Mononuclear cell (primary cell): Measurements from ENCODE around the gene MYO1D. TPM values are rescaled to one million over a fixed set of nuclear protein-coding genes. Genes with fewer than 3 reads are reported as not detected.
"Not testable (repeated sequence)": the region's sequence is repeated elsewhere in the genome, so short reads cannot be mapped to it uniquely, and the experiment has no call there.

ENCODE experiments used
- H3K27me3 ChIP-seq: 2 replicates; pipeline ENCODE4 v1.6.0; 2011; ENCODE audit warnings: low read length, control low read depth; ENCODE audit not compliant: insufficient read depth
- H3K4me1 ChIP-seq: 2 replicates; pipeline ENCODE4 v1.5.1; 2011; ENCODE audit warnings: mild to moderate bottlenecking, low read length, control low read depth; ENCODE audit not compliant: insufficient read depth
- H3K4me3 ChIP-seq: 2 replicates; pipeline ENCODE4 v1.5.1; 2011; ENCODE audit warnings: mild to moderate bottlenecking, low read length, moderate library complexity
- H3K9me3 ChIP-seq: 2 replicates; pipeline ENCODE4 v1.5.1; 2011; ENCODE audit warnings: low read depth, mild to moderate bottlenecking, control low read depth, low read length
- total RNA-seq: library from RNA; depleted of rRNA; stranded (reverse); fragments of >200 nt; gene quantifications from one replicate; pipeline ENCODE4 v1.2.3, GENCODE V29; 2012

The MYO1D gene
- total RNA-seq, 1 donor = 5.7 TPM

DNA sequence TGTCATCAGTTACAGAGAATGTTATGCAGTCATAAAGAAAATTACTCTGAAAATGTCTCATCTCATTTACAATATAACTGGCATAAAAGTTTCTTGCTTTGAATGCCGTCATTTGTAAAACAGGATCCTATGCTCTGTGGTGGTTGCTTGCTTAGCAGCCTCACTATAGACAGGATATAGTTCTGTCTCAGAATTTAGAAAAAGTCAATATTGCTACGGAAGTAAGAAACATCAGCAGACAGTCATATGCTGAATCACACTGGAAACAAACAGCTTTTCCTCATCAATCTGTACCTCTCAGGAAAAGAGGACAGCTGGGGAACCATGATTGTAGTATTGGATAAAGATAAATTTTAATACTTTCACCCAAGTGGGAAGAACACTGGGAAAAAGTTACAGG is 105.5 kb downstream of the MYO1D start:
- no peaks in the 10 kb centered on the region for H3K27me3 ChIP-seq
- H3K4me3 ChIP-seq = no peak overlapping the region
- H3K4me1 ChIP-seq = no peaks in the 10 kb centered on the region
- no peaks in the 10 kb centered on the region for H3K9me3 ChIP-seq

DNA sequence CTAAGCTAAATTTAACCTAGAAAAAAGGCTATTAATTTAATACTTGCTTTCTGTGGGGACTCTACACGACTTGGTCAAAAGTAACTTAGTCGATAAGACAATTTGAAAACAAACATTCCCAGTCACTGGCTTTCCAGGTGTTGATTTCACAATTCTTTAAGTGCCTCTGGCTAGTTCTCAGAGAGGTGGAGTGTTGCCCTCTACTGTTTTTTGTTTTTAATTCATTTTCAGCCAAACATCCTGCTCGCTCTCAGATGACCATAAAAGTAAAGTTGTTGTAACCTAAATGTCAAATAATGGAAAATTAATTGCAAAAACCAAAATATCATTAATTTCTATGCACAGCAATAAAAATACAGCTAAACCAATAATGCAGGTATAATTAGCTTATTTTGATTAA is 107.1 kb downstream of the MYO1D start:
- Histone ChIP-seq H3K4me3 (no peak overlapping the region), H3K27me3 (no peaks in the 10 kb centered on the region), H3K9me3 (no peaks in the 10 kb centered on the region), H3K4me1 (no peaks in the 10 kb centered on the region)

DNA sequence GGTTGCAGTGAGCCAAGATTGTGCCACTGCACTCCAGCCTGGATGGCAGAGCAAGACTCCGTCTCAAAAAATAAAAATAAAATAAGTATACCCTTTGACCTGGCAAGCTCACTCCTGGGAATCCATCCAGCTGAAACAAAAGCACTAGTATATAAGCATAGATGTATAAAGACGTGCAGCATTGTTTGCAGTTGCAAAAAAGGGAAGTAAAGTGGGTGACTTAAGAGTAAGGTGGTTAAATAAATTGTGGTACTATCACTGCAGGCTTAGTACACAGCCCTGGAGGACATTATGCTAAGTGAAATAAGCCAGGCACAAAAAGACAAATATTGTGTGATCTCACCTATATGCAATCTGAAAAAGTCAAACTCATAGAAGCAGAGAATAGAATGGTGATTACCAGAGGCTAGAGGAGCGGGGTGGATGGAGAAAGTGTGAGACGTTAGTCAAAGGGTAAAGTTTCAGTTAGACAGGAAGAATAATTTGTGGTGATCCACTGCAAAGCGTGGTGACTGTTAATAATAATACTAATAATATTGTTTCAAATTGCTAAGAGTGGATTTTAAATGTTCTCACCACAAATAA is 113.0 kb downstream of the MYO1D start:
- H3K4me3 ChIP-seq = no peak overlapping the region
- H3K4me1 ChIP-seq = no peaks in the 10 kb centered on the region
- H3K9me3 ChIP-seq = no peaks in the 10 kb centered on the region
- no peaks in the 10 kb centered on the region for H3K27me3 ChIP-seq

DNA sequence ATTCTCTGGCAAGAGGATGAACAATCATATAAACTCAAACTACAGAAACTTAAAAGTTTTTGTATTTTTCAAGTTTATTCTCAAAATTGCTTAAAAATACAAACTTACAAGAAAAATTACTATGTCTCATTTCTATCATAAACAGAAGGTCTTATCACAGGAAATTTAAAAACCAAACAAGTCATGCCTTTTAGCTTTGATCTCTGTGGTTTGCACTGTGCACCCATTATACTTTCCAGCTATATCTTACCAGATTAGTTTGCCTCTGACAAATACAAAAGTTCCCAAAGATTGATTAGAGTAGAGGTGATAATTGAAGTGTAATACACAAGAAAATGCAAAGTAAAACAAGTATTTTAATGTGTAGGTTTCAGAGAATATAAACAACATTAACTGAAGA is 117.4 kb downstream of the MYO1D start:
- Histone ChIP-seq H3K4me1 (no peaks in the 10 kb centered on the region), H3K9me3 (no peaks in the 10 kb centered on the region), H3K27me3 (no peaks in the 10 kb centered on the region), H3K4me3 (no peak overlapping the region)

DNA sequence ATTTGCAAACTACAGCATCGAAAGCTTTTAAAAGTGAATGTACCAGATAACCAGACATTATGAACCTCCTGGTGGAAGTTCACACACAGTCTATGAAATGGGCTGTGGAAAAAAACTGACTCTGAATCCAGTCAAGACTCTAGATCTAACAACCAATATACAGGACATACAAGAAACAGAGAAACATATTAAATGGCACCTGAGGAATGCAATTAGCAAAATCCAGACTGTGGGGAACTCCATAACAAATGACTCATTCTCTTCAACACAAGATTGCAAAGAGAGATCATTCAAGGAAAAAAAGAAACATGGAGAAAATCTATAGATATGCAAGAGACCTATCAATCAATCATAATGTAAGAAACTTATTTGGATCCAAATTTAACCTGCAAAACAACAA is 119.0 kb downstream of the MYO1D start:
- Histone ChIP-seq H3K27me3 (no peaks in the 10 kb centered on the region), H3K4me3 (no peak overlapping the region), H3K4me1 (no peaks in the 10 kb centered on the region), H3K9me3 (no peaks in the 10 kb centered on the region)

DNA sequence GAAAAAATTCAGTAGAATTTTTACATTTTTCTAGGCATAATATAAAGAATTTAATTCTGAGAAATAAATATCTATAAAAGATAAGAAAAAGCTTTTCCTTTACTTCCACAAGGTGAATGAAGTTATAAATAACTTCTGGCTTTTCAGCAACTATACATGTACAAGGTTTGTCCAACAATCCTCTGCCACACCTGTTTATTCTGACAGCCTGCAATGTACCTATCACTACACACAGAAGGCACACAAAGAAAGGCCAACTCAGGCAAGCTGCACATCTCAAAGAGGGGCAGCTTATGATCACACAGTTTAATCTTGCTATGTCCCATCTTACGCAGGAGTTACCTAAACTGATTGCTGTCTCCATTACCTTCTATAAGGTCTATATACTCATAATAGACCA is 120.2 kb downstream of the MYO1D start:
- no peaks in the 10 kb centered on the region for H3K4me1 ChIP-seq
- no peaks in the 10 kb centered on the region for H3K9me3 ChIP-seq
- H3K4me3 ChIP-seq = no peak overlapping the region
- no peaks in the 10 kb centered on the region for H3K27me3 ChIP-seq

DNA sequence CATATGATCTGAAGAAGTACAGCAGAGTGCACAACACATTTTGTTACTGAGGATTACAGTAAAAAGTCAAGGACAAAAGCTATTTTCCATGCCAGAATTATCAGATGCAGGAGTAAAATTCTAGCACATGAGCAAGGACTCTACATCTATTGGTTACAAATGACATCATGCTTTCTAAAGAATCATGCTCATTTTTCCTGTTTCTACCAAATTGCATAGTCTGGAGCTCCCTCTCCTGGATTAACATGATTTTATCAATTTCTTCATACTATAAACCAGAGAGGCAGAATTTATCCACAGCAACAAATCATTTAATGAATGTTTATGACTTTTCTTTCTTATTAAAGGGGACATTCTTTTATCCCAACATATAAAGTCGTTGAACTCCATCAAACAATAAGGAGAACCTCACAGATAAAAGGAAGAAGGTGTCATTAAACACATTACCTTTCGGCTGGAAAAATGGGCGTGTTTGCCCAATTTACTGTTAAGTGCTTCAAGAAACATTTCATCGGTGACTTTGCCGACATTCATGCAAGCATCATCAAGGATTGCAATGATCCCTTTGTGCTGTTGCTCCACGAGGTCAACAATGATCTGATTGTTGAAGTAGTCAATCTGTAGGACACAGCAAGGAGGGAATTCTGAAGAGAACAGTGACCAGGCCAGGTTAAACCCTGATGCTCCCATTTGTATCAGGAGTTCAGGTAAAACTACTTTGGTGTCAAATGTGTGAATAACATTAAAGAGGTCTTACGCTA is 121.7 kb downstream of the MYO1D start:
- H3K27me3 ChIP-seq = no peaks in the 10 kb centered on the region
- no peaks in the 10 kb centered on the region for H3K9me3 ChIP-seq
- no peak overlapping the region for H3K4me3 ChIP-seq
- H3K4me1 ChIP-seq = no peaks in the 10 kb centered on the region

DNA sequence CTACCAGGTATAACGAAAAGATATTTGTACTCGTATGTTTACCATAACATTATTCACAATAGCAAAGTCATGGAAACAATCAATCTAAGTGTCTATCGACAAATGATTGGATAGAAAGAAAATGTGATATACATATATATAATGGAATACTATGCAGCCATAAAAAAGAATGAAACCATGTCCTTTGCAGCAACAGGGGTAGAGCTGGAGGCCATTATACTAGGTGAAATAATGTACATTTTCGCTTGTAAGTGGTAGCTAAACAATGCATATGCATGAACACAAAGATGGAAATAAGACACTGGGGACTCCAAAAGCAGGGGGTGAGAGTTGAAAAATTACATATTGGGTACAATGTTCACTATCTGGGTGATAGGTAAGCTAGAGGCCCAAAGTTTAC is 124.0 kb downstream of the MYO1D start:
- H3K27me3 ChIP-seq = no peaks in the 10 kb centered on the region
- no peaks in the 10 kb centered on the region for H3K9me3 ChIP-seq
- H3K4me1 ChIP-seq = no peaks in the 10 kb centered on the region
- no peak overlapping the region for H3K4me3 ChIP-seq

DNA sequence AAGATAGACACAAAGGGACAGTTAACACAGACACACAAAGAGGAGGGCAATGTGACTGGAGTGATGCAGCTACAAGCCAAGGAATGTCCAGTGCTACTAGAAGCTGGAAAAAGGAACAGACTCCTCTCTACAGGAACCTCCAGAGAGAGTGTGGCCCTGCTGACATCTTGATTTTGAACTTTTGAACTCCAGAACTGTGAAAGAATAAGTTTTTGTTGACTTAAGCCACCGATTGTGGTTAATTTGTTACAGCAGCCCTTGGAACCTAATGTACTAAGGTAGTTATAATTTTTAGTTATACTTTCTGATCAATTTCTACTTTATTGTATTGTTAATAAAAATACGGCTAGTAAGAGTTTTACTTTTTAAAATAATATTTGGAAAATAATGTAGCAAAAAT is 129.1 kb downstream of the MYO1D start:
- H3K27me3 ChIP-seq = no peaks in the 10 kb centered on the region
- H3K4me3 ChIP-seq = no peak overlapping the region
- peaks cover 14% of the 10 kb centered on the region for H3K4me1 ChIP-seq
- no peaks in the 10 kb centered on the region for H3K9me3 ChIP-seq

DNA sequence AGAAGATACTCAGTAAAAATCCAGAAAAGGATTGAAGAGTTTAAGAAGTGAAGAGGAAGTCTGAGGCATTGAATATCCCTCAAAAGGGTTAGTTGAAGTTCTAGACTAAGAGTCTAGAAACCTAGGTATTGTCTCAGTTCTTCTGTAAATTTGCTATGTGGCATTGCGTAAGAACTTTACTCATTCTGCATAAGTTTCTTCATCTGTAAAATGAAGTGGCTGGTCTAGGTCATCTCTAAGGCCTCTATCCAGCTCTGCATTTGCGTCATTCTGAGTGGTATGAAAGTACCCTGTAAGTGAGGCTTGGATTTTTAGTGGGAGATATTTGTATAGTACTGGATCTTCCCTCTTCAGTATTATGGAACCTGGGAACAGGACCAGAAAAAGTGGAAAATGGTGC is 130.2 kb downstream of the MYO1D start:
- H3K27me3 ChIP-seq = no peaks in the 10 kb centered on the region
- peaks cover 22% of the 10 kb centered on the region for H3K4me1 ChIP-seq
- H3K9me3 ChIP-seq = no peaks in the 10 kb centered on the region
- H3K4me3 ChIP-seq = no peak overlapping the region

DNA sequence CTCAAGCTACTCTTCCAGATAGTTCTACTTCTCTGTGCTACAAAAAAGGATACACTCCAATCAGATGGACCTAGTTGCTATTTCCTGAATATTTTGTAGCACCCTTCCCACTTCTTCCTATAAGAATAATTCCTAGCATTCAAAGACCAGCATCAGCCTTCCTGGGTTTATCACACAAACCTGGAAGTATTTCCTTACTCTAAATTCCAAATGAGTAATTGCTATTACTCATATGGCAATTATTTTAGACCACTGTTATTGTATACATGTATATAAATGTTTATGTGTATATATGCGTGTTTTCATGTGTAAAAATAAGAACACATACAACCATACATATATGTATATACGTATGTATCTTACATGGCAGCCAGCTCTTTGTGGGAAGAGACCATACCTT is 130.6 kb downstream of the MYO1D start:
- Histone ChIP-seq H3K27me3 (no peaks in the 10 kb centered on the region), H3K9me3 (no peaks in the 10 kb centered on the region), H3K4me1 (peaks cover 22% of the 10 kb centered on the region), H3K4me3 (no peak overlapping the region)

DNA sequence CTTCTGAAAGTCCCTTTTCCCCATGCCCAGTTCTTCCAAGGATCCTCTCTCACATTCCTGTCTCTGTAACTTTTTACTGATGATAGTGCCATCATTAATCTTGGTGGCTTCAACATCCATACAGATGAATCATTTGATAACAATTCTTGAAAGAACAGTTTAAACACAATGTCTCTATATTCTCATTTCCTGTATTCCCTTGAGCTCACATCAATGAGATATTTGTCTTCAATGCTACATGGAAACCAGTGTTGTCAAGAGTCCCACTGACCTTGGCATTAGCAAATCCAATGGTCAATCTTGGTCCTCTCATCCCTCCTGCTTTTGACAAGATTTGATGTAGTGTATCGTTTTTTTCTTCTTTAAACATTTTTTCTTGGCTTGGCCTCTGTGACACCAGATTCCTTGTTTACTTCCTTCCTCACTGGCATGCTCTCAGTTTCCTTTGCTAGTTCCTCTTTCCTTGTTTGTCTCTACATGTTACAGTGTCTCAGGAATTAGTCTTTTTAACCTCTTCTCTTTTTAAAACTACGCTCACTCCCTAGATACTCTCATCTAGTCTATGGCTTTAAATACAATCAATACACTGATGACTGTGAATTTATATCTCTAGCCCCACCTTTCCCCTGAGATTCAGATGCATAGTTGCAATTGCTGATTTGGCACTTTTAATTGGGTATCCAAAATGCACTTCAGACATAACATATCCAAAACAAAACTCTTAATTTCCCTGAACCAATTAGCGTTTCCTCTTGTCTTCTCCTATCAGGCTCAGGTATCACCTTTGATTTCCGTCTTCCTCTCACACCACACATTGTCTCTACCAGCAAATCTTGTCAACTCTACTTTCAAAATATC is 134.0 kb downstream of the MYO1D start:
- Histone ChIP-seq H3K4me3 (no peak overlapping the region), H3K4me1 (peaks cover 22% of the 10 kb centered on the region), H3K9me3 (no peaks in the 10 kb centered on the region), H3K27me3 (no peaks in the 10 kb centered on the region)

DNA sequence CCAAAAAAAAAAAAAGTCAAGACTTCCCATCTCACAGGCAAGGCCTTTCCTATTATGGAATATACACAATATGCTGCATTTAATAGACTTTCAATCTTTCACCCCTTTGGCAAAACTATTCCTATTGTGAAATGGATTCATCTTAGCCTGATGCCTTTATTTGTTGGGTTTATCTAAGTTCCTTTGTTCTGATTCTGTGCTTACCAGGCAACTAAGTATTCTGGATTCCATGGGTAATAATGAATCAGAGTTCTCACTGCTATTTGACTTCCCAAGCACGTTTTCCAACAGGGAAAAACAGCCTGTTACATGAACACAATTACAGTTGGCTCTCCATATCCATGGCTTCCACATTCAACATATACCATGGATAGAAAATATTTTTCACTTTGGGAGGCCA is 135.5 kb downstream of the MYO1D start:
- no peak overlapping the region for H3K4me3 ChIP-seq
- H3K27me3 ChIP-seq = no peaks in the 10 kb centered on the region
- no peaks in the 10 kb centered on the region for H3K9me3 ChIP-seq
- peaks cover 19% of the 10 kb centered on the region for H3K4me1 ChIP-seq

DNA sequence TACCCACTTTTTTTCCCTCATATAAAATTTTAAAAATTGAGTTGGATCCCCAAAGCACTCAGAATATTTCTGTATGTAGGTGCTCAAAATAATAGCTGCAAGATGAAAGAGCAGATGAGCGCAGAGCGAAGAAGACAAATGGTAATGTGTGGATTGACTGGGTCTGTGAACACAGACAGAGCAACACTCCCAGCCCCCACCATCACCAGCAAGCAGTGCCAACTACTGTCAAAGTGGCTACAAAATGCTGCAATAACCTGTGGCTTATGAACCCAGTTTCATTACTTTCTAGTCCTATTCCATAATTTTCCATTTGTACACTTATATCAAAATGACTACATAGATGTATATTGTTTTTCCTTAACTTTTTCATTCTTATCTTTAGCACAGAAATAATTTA is 137.2 kb downstream of the MYO1D start:
- Histone ChIP-seq H3K27me3 (no peaks in the 10 kb centered on the region), H3K9me3 (no peaks in the 10 kb centered on the region), H3K4me1 (peaks cover 19% of the 10 kb centered on the region), H3K4me3 (no peak overlapping the region)

DNA sequence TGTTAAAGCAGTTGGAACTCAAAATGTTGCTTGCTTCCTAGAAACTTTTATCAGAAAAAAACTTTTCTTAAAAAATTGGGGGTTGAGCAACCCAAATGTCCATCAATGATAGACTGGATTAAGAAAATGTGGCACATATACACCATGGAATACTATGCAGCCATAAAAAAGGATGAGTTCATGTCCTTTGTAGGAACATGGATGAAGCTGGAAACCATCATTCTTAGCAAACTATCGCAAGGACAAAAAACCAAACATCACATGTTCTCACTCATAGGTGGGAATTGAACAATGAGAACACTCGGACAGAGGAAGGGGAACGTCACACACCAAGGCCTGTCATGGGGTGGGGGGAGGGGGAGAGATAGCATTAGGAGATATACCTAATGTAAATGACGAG is 137.8 kb downstream of the MYO1D start:
- H3K27me3 ChIP-seq, H3K9me3 ChIP-seq, H3K4me3 ChIP-seq: not testable (repeated sequence)
- peaks cover 19% of the 10 kb centered on the region for H3K4me1 ChIP-seq
